Activated CD4-positive, alpha-beta T cell treated with anti-CD3 and anti-CD28 coated beads, Interleukin-2, amount 10 ng/mL, durations not matched to agents 7 days and 5 days (primary cell): ENCODE data around the gene WSB1. TPM values are rescaled to one million over a fixed set of nuclear protein-coding genes. Genes with fewer than 3 reads are reported as not detected.
A peak's percentile ranks its signal among the peaks of the same experiment; 100 is the strongest.

Source experiments
- CTCF ChIA-PET: fragments of 350-600 bp; sonication (Branson Sonifier 250); formaldehyde crosslinking; loops from one replicate; lab custom pipeline; 2021; ENCODE audit warnings: antibody characterized with exemption; lab: Charles Lee
- POLR2A ChIA-PET: fragments of 350-600 bp; sonication (Branson Sonifier 250); formaldehyde crosslinking; loops from one replicate; lab custom pipeline; 2021; ENCODE audit warnings: antibody characterized with exemption; lab: Charles Lee
- DNase-seq: peaks from one replicate; pipeline ENCODE4 v3.0.0-alpha.2; 2020
- H3K27ac Mint-ChIP-seq: one replicate; pipeline ENCODE4 v1.8.0; 2021; ENCODE audit warnings: mild to moderate bottlenecking, moderate library complexity, mixed read lengths
- H3K27me3 Mint-ChIP-seq: one replicate; pipeline ENCODE4 v1.8.0; 2021; ENCODE audit warnings: mixed read lengths
- H3K36me3 Mint-ChIP-seq: one replicate; pipeline ENCODE4 v1.8.0; 2021; ENCODE audit warnings: low read depth, mixed read lengths
- H3K4me1 Mint-ChIP-seq: one replicate; pipeline ENCODE4 v1.8.0; 2021; ENCODE audit warnings: mixed read lengths
- H3K4me3 Mint-ChIP-seq: one replicate; pipeline ENCODE4 v1.8.0; 2021; ENCODE audit warnings: mild to moderate bottlenecking, moderate library complexity, mixed read lengths
- H3K9me3 Mint-ChIP-seq: one replicate; pipeline ENCODE4 v1.8.0; 2021; ENCODE audit warnings: mixed read lengths
- total RNA-seq, 2 experiments: library from RNA; stranded (reverse); gene quantifications; one replicate each; pipeline ENCODE4 v1.2.3, GENCODE V29; 2021

Gene WSB1
- total RNA-seq, 2 experiments from 2014 or later: 107 to 111 TPM

DNA sequence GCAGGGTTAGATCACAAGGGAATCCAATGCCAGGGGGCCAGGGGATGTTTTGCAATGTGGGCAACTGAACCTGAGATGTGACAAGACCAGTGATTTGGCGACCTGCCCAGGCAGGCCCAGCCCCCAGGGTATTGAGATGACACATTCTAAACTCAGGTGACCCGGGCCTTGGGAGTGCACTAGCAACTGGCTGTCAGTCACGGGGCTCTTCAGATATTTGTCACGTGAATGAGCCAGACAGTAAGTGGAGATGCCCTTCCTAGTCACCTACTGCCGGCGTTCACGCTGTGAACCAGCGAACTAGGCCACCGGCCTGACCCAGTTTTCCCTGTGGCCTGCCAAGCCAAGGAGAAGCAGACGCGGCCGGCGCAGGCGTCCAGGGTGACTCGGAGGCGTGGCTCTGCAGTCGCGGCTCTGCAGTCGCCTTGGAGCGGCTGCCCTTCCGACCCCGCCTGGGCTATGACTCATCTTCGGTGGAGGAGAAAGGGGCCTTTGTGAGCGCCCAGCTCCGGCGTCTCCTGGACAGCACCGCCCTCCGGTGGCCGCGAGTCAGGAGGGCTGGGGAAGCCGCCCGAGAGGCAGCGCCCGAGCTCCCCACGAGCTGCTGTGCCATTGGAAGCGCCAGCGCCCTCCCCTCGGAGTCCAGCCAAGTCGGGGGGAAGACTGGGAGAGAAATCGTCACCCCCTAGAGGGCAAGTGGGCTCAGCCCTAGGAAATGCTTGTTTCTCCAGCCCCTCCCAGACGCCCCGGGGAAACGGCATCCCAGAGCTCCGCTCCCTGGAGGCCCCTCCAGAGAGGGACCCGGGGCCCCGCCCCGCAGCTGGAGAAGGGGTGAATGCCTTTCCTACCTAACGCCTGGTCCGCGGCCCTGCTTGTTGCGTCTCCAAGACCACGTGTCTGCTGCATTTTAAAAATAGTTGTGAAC is 38.8 kb downstream of the WSB1 start:
- H3K36me3 Mint-ChIP-seq: no peaks in the 10 kb centered on the region
- POLR2A ChIA-PET: interaction anchor here (0.6 to 1.5 kb wide), 3 partner anchors 38 to 96 kb away, joined by 3 to 4 read pairs (median 4); partner anchors contain the start of gene WSB1
- CTCF ChIA-PET: interaction anchor here (0.5 to 1.6 kb wide), 28 partner anchors 10 to 300 kb away, joined by 3 to 29 read pairs (median 4); partner anchors contain the start of gene WSB1
- H3K9me3 Mint-ChIP-seq: no peaks in the 10 kb centered on the region
- peak; percentile 87 for DNase-seq
- peaks cover 24% of the 10 kb centered on the region for H3K4me1 Mint-ChIP-seq
- H3K4me3 Mint-ChIP-seq: peak overlapping the region; percentile 68
- H3K27ac Mint-ChIP-seq: peak overlapping the region; percentile 77
- no peaks in the 10 kb centered on the region for H3K27me3 Mint-ChIP-seq

DNA sequence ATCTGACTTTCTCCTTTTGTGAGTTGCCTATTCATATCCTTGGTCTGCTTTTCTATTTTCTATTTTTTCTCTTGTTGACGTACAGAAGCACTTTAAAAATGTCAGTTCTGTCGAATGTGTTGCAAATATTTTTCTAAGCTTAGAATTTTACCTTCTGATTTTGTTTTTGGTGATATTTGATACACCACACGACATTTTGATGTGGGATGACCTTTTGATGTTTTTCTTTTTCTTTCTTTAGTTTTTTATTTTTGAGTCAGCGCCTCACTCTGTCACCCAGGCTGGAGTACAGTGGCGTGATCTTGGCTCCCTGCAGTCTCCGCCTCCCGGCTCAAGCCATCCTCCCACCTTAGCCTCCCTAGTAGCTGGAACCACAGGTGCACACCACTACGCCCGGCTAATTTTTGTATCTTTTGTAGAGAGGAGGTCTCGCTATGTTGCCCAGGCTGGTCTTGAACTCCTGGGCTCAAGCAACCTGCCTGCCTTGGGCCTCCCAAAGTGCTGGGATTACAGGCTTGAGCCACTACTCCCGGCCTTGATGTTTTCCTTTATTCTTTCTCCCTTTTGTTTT is 39.6 kb downstream of the WSB1 start:
- POLR2A ChIA-PET: interaction anchor here (1.0 to 1.5 kb wide), 2 partner anchors 39 to 40 kb away, joined by 4 read pairs; partner anchors contain the start of gene WSB1
- CTCF ChIA-PET: interaction anchor here (0.5 to 1.6 kb wide), 28 partner anchors 9 to 299 kb away, joined by 3 to 29 read pairs (median 4); partner anchors contain the start of gene WSB1
- no peak for DNase-seq
- Mint-ChIP-seq H3K27me3 (no peaks in the 10 kb centered on the region), H3K9me3 (no peaks in the 10 kb centered on the region), H3K4me1 (peaks cover 24% of the 10 kb centered on the region), H3K27ac (peak overlapping the region; percentile 77), H3K4me3 (peak overlapping the region; percentile 68), H3K36me3 (no peaks in the 10 kb centered on the region)

DNA sequence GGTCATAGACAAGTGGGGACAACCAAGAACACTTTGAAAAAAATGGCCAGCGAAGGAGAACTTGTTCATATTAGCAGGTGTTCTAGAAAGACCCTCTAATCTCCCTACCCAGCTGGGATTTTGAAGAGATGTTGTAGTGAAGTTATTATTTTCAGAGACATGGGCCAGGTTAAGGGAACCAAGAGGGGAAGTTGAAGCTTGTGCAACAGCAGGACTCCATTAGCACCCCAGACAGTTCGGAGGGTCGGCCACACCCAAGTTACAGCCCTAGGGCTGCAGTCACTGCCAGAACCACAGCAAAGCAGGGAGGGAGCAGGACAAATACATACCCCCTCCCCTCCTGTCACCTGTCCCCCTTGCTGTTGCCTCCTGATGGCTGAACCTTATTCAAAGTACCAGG is 42.3 kb downstream of the WSB1 start:
- DNase-seq: no peak
- Mint-ChIP-seq H3K27ac (no peak overlapping the region), H3K36me3 (no peaks in the 10 kb centered on the region), H3K4me1 (peaks cover 29% of the 10 kb centered on the region), H3K4me3 (no peak overlapping the region), H3K27me3 (no peaks in the 10 kb centered on the region), H3K9me3 (no peaks in the 10 kb centered on the region)
- POLR2A ChIA-PET: no interaction called here
- CTCF ChIA-PET: interaction anchor here (0.9 to 1.6 kb wide), 2 partner anchors 9 to 42 kb away, joined by 3 read pairs; partner anchors contain the start of gene WSB1

DNA sequence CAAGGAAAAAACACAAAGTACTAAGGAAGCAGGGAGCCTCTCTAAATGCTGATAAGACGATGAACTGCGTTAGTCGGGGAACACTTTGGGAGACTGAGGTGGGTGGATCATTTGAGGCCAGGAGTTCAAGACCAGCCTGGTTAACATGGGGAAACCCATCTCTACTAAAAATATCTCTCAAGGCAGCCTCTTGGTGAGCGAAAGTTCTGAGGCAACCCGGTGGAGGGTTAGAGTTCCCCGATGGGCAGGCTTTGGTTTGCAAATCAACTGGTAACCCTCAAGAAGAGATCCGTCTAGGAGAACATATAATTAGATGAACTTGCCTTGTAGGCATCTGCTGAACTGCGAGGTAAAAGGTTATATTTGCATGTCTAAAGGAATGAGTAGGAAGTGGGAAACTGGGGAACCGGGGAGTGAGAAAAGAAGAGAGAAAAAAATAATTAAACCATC is 44.6 kb downstream of the WSB1 start:
- CTCF ChIA-PET: interaction anchor here (0.6 kb wide), 1 partner anchor 946 kb away, joined by 4 read pairs; no protein-coding TSS in a partner anchor
- H3K4me1 Mint-ChIP-seq: peaks cover 13% of the 10 kb centered on the region
- POLR2A ChIA-PET: no interaction called here
- no peaks in the 10 kb centered on the region for H3K36me3 Mint-ChIP-seq
- no peaks in the 10 kb centered on the region for H3K27me3 Mint-ChIP-seq
- H3K4me3 Mint-ChIP-seq: no peak overlapping the region
- no peak overlapping the region for H3K27ac Mint-ChIP-seq
- H3K9me3 Mint-ChIP-seq: no peaks in the 10 kb centered on the region
- DNase-seq: no peak

DNA sequence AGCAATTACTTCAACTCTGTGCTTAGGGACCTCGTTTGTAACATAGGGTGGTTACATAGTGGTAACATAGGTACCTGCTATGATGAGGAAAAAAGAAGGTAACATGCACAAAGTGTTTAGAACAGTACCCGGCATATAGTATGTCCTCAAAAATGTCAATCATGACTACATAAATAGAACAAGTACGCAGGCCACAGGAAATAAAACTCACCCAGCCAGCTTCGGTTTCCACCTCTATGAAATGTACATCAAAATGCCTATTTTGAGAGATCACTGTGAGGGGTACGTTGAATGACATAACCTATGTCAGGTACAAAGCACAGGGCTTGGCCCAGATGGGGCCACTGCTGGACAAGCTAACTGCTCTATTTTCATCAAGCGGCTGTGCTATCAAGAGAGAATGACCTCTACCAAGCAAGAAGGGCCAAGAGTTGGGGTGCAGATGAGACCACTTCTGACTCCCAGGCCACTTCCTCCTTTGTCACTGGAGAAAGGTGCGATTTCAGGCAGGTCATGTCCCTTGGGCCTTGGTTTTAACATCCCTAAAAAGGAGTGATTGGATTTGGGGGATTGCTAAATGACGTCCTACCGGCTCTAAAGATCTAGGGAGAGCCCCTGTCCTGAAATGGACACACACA is 45.4 kb downstream of the WSB1 start:
- DNase-seq: no peak
- H3K27me3 Mint-ChIP-seq: no peaks in the 10 kb centered on the region
- ChIA-PET POLR2A (no interaction called here), CTCF (interaction anchor here (0.6 kb wide), 1 partner anchor 945 kb away, joined by 4 read pairs; no protein-coding TSS in a partner anchor)
- H3K4me3 Mint-ChIP-seq: no peak overlapping the region
- peaks cover 6% of the 10 kb centered on the region for H3K4me1 Mint-ChIP-seq
- no peaks in the 10 kb centered on the region for H3K9me3 Mint-ChIP-seq
- no peaks in the 10 kb centered on the region for H3K36me3 Mint-ChIP-seq
- peak overlapping the region; percentile 16 for H3K27ac Mint-ChIP-seq

DNA sequence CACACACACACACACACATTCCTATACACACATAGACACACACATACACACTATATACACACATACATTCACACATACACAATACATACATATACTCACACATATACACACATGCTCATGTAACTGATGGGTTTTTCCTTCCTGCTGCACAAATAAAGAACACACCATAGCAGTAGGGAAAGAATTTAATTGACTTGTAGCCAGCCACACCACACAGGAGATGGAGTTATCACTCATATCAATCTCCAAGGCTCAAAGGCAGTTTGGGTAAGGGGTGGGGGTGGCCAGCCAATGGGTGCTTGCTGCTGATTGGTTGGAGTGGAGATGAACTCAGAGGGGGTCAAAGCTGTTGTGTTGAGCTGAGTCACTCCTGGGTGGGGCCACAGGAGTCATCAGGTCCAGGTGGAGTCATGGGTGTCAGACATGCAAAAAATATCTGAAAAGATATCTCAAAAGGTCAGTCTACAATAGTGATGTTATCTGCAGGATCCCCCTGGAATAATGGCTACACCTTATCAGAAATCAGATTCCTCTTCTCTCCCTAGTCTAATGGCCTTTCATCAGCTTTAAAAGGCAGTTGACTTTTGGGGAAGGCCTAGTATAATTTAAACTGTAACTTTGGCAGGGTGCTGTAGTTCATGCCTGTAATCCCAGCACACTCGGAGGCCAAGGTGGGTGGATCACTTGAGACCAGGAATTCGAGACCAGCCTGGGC is 46.1 kb downstream of the WSB1 start:
- H3K27me3 Mint-ChIP-seq: no peaks in the 10 kb centered on the region
- no peak overlapping the region for H3K4me3 Mint-ChIP-seq
- H3K9me3 Mint-ChIP-seq: no peaks in the 10 kb centered on the region
- CTCF ChIA-PET: no interaction called here
- no peak for DNase-seq
- H3K36me3 Mint-ChIP-seq: no peaks in the 10 kb centered on the region
- POLR2A ChIA-PET: no interaction called here
- peak overlapping the region; percentile 16 for H3K27ac Mint-ChIP-seq
- H3K4me1 Mint-ChIP-seq: peaks cover 6% of the 10 kb centered on the region

DNA sequence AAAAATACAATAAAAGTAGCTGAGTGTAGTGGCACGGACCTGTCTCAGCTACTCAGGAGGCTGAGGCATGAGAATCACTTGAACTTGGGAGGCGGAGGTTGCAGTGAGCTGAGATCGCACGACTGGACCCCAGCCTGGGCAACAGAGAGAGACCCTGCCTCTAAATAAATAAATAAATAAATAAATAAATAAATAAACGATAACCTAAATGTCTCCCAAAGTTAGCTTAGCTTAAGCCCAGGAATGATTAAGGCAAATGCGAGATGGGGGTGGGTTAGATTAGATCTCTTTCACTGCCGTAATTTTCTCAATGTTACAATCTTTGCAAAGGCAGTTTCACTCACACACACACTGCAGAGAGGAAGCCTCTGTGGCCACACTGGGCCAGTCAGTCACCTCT is 46.7 kb downstream of the WSB1 start:
- Mint-ChIP-seq H3K36me3 (no peaks in the 10 kb centered on the region), H3K9me3 (no peaks in the 10 kb centered on the region), H3K4me3 (no peak overlapping the region), H3K27ac (no peak overlapping the region), H3K27me3 (no peaks in the 10 kb centered on the region), H3K4me1 (peaks cover 6% of the 10 kb centered on the region)
- ChIA-PET POLR2A (no interaction called here), CTCF (no interaction called here)
- DNase-seq: no peak

DNA sequence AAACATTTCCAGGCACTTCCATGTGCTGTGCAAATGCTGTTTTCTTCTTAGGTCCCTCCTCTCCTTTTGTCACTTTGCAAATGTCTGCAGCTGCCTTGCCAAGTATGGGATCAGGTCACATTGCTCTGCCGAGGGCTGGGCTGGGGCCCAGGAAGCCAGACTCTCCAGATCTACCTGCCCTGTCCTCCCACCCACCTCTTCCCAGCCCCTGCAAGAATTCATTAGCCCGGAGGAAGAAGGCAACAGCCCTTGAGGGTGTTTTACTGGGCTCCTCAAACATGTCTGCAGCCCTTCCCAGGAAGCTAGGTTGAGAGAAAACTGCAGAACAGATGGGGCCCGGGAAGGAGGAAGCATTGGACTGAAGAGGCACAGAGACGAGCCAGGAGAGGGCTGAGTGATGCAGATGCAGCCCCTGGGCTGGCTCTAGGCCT is 47.1 kb downstream of the WSB1 start:
- no peaks in the 10 kb centered on the region for H3K27me3 Mint-ChIP-seq
- no peak overlapping the region for H3K27ac Mint-ChIP-seq
- DNase-seq: no peak
- CTCF ChIA-PET: interaction anchor here (0.6 kb wide), 1 partner anchor 14 kb away, joined by 4 read pairs; no protein-coding TSS in a partner anchor
- no peaks in the 10 kb centered on the region for H3K36me3 Mint-ChIP-seq
- H3K9me3 Mint-ChIP-seq: no peaks in the 10 kb centered on the region
- H3K4me1 Mint-ChIP-seq: peaks cover 6% of the 10 kb centered on the region
- no peak overlapping the region for H3K4me3 Mint-ChIP-seq
- POLR2A ChIA-PET: no interaction called here

DNA sequence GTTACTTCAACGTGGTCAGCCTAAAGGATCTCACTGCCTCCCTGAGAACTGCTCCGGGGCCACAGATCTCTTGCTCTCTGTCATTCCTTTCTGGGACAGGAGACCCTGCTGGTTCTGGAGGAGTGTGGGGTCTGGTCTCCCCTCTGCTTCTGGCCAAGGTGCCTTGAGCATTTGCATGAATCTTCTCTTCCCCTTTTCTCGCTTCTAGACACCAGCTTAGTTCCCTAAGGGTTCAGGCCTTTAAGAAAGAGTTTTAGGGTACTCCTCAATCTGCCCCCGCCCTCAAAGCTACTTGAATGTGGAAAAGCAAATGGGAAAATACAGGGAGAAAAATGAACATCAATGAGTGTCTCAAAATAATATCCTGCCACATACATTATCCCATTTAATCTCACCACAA is 48.1 kb downstream of the WSB1 start:
- DNase-seq: no peak
- POLR2A ChIA-PET: no interaction called here
- CTCF ChIA-PET: interaction anchor here (1.4 kb wide), 1 partner anchor 9 kb away, joined by 4 read pairs; no protein-coding TSS in a partner anchor
- H3K4me1 Mint-ChIP-seq: peaks cover 9% of the 10 kb centered on the region
- H3K36me3 Mint-ChIP-seq: no peaks in the 10 kb centered on the region
- H3K4me3 Mint-ChIP-seq: no peak overlapping the region
- no peak overlapping the region for H3K27ac Mint-ChIP-seq
- no peaks in the 10 kb centered on the region for H3K27me3 Mint-ChIP-seq
- H3K9me3 Mint-ChIP-seq: no peaks in the 10 kb centered on the region

DNA sequence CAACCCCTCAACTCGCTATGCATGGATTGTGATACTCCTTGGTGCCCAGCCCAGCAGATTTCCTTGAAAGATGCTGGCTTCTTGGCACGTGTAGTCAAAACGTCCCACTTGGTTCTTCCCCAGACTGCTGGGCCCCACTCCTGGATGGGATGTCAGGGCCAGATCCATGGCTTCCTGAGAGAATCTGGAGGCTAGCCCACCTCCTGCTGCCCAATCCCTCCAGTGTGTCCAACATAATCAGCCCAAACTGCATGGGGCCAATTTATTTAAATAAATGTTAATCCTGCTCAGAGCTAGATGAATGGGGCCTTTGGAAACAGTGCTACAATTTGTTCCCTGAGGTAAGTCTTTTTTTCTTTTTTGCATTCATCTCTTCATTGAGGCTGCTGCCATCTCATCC is 49.4 kb downstream of the WSB1 start:
- Mint-ChIP-seq H3K27ac (no peak overlapping the region), H3K36me3 (no peaks in the 10 kb centered on the region), H3K4me1 (peaks cover 15% of the 10 kb centered on the region), H3K9me3 (no peaks in the 10 kb centered on the region), H3K4me3 (no peak overlapping the region), H3K27me3 (no peaks in the 10 kb centered on the region)
- no peak for DNase-seq
- CTCF ChIA-PET: interaction anchor here (1.4 to 2.0 kb wide), 4 partner anchors 8 to 15 kb away, joined by 3 to 5 read pairs (median 4); no protein-coding TSS in a partner anchor
- POLR2A ChIA-PET: no interaction called here

DNA sequence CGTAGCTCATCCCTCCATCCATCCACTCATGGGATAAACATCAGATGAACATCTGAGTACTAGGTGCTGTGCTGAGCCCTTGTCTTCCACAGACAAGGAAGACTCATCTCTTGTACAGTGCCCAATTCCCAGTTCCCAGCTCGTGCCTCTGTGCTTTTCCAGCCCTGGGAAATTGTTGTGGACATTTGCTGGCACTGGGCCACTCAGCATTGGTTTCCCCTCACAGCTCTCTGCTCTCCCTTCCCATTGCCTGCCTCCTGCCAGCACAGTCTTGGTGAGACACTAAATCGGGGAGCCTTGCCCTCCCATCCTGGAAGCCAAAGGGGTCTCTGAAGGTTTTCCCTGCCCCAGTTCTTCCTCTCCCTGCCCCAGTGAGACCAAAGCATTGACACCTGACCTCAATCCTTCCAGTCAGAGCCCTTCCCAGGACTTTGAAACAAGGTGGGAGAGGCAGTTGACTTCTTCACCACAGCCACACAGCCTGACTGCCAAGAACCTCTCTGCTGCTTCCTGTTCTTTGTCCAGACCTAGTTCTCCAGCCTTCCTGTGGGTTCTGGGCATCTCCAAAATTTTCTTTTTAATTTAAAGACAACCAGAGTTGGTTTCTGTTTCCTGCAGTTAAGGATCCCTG is 50.2 kb downstream of the WSB1 start:
- no peak overlapping the region for H3K27ac Mint-ChIP-seq
- no peaks in the 10 kb centered on the region for H3K9me3 Mint-ChIP-seq
- ChIA-PET CTCF (interaction anchor here (0.7 to 2.0 kb wide), 6 partner anchors 9 to 273 kb away, joined by 3 to 5 read pairs (median 4); no protein-coding TSS in a partner anchor), POLR2A (no interaction called here)
- no peak overlapping the region for H3K4me3 Mint-ChIP-seq
- no peaks in the 10 kb centered on the region for H3K36me3 Mint-ChIP-seq
- H3K4me1 Mint-ChIP-seq: peaks cover 19% of the 10 kb centered on the region
- DNase-seq: no peak
- H3K27me3 Mint-ChIP-seq: no peaks in the 10 kb centered on the region
